Ureter (tissue), 1 donor: Measurements from ENCODE around the gene RANGAP1. TPM values are rescaled to one million over a fixed set of nuclear protein-coding genes. Genes with fewer than 3 reads are reported as not detected.
A peak's percentile ranks its signal among the peaks of the same experiment; 100 is the strongest.
"Not testable (repeated sequence)": the region's sequence is repeated elsewhere in the genome, so short reads cannot be mapped to it uniquely, and the experiment has no call there.

Experiments used
- DNase-seq: peaks from one replicate; pipeline ENCODE4 v3.0.0-alpha.2; 2020; ENCODE audit warnings: low spot score
- total RNA-seq: library from RNA; stranded (reverse); gene quantifications from one replicate; pipeline ENCODE4 v1.2.4, GENCODE V29; 2023
- donor health status: DM: yes; HTN: yes; CAD: no.

The RANGAP1 gene
- total RNA-seq, 1 donor from 2014 or later, result 59.7 TPM

DNA sequence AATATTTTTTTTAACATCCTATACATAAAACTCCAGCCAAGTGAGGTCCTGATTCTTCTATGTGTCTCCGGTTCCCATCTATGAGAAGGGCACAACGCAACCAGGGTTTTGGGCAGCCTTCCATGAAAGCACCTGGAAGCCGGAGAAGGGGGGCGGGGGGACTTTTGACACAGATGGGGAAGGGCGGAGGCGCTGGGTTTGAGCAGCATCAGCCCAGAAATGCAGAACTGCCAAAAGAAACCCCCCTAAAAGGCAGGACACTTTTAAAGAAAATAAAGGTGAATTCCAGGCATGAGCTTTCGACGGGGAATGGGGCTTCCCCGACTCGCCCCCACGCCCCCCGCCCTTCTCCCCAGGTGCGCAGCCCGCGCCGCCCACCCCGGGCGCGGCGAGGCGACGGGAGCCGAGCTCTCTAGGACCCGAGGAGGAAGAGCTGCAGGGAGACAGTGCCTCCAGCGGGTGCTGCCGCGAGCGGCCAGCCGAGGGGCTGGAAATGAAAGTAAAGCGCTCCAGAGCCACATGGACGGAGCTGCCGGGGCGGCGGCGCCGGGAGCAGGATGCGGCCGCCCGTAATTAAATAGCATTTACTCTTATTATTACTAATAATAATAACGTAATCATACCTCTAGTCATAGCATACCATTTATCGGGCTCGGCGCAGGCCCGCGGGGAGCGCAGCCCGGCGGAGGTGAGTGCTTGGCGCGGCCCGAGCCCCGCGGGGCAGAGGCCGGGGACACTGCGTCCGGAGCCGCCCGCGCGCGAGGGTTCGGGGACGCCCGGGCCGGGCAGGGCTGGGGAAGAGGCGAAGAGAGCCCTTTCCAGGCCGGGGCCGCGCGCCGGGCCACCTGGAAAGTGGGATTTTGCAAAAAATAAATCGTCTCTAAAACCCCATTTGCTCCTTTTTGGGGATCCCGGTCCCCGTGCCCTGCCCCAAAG, 15.4 kb upstream of the RANGAP1 start, which contains the start of gene ZC3H7B:
Gene ZC3H7B, plus strand, starts transcription at position 441 of the 936 bp plus-strand sequence. CDS start 19,136 bp downstream, outside the sequence.
- peak; percentile 82 for DNase-seq

DNA sequence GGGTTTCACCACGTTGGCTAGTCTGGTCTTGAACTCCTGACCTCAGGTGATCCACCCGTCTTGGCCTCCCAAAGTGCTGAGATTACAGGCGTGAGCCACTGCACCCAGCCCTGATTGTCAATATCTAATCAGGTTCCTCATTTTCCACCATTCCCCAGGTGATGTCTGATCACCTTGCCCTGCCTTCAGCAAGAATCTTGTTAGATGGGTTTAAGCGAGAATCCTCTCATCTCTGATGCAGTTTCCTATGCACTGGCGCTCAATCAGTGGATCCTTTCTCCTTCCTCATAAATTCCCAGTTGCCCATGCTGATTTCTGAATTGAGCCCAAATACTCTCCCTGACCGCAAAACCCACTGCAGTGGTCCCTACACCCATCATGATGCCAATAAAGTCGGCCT, 14.7 kb upstream of the RANGAP1 start:
- no peak for DNase-seq

DNA sequence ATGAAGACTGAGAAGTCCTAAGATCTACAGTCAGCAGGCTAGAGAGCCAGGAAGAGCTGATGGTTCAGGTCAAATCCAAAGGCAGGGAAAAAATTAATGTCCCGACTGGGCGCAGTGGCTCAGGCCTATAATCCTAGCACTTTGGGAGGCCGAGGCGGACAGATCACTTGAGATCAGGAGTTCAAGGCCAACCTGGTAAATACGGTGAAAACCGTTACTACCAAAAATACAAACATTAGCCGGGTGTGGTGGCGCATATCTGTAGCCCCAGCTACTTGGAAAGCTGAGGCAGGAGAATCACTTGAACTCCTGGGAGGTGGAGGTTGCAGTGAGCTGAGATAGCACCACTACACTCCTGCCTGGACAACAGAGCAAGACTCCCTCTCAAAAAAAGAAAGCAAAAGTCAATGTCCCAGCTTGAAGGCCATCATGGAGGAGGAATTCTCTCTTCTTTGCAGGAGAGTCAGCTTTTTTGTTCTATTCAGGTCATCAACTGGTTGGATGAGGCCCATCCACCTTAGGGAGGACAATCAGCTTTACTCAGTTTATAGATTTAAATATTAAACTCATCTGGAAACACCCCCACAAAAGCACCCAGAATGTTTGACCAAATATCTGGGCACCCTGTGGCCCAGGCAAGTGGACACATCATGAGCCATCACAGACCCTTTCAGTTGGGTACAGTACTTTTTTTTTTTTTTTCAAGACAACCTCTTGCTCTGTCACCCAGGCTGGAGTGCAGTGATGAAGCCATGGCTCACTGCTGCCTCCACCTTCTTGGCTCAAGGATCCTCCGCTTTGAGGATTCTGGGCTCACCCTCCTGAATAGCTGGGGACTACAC, 11.1 kb upstream of the RANGAP1 start:
- DNase-seq, result no peak

GRCh38 chr22:41294816-41295215, 8.8 kb upstream of the RANGAP1 start:
- DNase-seq, result not testable (repeated sequence)

- DNase-seq, result no peak
Observed at GRCh38 chr22:41290262-41291221, 4.6 kb upstream of the RANGAP1 start.

DNA sequence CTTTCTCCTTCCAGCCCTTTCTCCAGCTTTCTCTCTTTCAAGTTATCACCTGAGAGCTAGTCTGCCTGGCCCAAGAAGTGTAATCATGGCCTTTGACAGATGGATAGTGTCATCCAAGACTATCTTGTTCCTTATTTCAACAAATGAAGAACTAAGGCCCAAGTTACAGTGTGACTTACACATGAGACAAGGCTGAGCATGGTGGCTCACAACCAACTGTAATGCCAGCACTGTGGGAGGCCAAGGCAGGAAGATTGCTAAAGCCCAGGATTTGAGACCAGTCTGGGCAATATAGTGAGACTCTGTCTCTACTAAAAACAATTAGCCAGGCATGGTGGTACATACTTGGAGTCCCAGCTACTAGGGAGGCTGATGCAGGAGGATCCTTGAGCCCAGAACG, 3.7 kb upstream of the RANGAP1 start:
- DNase-seq, result no peak

DNA sequence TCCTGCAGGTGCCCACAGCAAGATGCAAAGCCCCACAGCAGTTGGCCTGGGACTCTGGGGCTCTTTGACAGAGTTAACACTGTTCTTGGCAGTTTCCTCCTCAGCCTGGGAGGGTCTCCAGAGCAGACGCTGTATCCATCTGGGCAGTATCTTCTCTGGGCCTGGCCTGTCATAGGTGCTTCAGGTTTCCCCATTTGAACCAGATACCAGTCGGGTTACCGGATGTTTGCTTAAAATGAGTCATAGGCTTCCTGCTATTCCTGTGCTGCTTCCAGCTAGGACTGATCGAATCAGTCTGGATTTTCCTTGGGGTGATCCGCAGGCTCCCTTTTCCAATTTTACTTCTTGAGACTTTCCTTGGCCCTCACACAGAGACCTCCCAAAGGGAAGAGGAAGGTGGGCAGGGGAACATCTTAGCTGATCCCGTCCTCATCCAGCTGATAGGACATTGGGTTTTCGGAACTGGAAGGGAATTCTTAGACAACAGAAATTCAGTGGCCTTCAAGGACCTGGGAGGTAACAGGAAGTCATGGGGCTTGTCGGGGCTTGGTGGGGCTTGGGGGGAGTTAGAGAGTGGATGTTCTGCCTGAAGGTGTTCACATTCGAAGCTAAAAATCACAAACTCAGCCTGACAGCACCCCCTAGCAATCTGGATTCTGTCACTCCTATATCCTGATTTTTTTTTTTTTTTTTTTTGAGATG, 2.4 kb upstream of the RANGAP1 start:
- DNase-seq, result no peak

DNA sequence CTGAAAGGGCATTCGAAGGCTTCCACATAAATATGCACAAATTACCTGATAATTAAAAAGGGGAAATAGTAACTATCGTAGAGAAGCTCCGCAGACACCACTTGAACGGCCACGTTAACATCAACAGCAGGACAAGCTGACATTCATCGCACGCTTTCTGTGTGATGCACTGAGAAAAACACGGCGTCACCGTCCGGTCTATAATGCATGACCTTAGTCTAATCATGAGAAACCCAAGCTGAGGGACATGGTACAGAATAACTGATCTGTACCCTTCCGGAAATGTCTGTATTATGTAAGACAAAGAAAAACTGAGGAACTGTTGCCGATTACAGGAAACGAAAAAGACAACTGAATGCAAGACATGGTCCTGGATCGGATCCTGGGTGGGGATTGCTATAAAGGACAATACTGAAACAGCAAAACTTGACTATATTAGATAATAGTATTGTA, 678 bp upstream of the RANGAP1 start:
- DNase-seq, result no peak

- DNase-seq, result peak; percentile 68
Observed at GRCh38 chr22:41285441-41285819, 557 bp downstream of the RANGAP1 start.

GRCh38 chr22:41284465-41284864, 1.5 kb downstream of the RANGAP1 start:
- DNase-seq, result no peak

DNA sequence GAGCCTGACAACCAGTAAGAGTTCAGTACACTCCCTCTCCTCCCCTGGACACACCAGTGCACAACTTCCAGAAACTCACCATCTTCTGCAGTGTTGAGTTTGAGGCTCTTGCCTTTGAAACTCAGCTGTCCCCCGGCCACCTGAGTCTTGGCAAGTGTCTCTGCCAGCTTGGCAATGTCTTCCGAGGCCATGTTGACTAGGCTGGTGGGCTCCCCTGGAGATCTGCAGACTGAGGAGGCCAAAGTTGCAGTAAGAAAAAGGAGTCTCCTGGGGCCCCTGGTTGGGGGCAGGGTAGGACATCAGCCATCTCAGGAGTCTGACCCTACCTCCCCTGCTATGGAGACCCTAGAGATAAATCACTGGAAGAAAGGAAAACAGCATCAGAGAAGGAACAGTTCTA, 5.1 kb downstream of the RANGAP1 start:
- no peak for DNase-seq

GRCh38 chr22:41280065-41280464, 5.9 kb downstream of the RANGAP1 start:
- peak; percentile 83 for DNase-seq

GRCh38 chr22:41274856-41275255, 11.1 kb downstream of the RANGAP1 start:
- DNase-seq, result no peak

GRCh38 chr22:41273128-41273527, 12.9 kb downstream of the RANGAP1 start:
- no peak for DNase-seq

DNA sequence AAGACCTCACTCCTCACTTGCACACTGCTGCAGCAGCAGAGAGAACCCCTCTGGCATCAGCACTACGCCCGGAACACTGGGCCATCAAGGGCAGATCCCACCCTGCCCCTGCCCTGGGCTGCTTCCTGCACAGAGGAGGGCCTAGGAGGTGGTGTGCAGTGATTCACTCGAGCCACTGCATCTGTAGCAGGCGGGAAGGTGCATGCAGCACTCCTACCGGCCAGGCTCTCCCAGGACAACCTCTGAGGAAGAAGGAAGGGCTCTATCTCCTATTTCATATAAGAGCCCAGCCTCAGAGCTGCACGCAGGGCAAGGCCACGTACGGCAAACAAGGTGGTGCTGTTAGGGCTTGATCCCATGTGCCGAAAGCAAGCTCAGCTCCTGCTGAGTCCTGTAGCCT, 14.2 kb downstream of the RANGAP1 start:
- no peak for DNase-seq

DNA sequence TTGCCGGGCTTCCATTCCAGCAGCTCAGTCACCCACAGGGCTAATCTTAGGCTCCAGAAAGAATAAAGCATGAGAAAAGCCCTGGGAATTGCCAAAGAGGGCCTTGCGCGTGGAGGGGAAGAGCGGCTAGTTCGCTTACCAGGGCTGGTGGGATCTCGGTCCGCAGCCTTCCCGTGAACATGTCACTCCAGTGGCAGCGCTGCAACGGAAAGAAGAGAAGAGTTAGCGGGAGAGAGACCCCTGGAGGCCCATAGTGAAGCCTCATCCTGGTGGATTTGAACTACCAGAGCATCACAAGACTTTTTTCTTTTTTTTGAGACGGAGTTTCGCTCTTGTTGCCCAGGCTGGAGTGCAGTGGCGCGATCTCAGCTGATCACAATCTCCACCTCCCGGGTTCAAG, 18.0 kb downstream of the RANGAP1 start:
- DNase-seq, result no peak

DNA sequence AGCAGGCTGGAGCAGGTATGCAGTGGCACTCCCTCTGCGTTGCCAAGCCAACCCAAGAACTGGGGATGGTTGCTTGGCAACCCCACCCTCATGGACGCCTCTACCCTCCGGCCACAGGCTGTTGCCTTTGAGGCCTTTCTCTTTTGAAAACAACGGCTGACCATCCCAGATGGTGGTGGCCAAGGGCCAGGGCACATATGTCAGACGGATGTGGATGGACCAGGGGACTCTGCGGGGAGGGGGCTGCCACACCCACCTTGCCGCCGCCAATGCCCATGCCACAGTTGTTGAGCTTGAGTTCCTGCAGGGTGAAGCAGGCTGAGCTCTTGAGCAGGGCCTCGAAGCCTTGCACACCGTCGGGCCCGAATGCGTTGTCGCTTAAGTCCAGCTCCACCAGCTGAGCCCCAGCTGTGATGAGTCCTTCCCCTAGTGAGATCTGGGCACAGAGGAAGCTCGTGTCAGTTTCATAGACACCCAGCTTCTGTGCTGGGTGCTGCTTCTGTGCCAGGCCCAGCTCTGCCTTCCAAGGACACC, 21.5 kb downstream of the RANGAP1 start:
- DNase-seq, result no peak

- no peak for DNase-seq
Observed at GRCh38 chr22:41263704-41264103, 22.3 kb downstream of the RANGAP1 start.

DNA sequence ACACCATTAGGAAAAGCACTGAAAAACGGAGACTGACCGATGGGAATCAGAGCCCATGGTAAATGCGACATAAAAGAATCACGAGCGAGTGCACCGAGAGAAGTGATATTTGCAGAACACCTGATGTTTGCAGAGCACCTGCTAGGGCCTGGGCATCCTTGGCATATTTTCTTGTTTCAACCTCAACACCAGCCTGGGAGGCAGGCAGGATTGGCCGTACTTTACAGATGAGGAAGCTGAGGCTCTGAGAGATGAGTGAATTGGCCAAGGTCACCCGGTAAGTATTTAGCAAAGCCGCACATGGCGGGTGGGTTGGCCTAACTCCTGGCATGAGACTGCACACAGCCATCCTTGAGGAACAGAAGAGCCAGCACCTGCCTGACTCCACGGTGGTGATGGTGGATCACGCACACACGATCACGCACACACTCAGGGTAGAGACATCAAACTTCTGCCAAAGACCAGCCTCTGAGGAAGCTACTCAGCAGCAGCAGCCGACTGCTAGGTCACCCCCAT, 23.7 kb downstream of the RANGAP1 start:
- DNase-seq, result no peak
